ENCODE data around the gene CT45A3.
"Not testable (repeated sequence)": the region's sequence is repeated elsewhere in the genome, so short reads cannot be mapped to it uniquely, and the experiment has no call there.

CT45A3 gene

GRCh38 chrX:135768091-135768490 is at the start of gene CT45A3:
Gene CT45A3 (minus strand): TSS chrX:135768191. CDS start chrX:135764444, 3,747 bp downstream.
- not testable (repeated sequence) for DNase-seq (ENCODE audit: low read depth)

GRCh38 chrX:135802687-135803086 is 34.7 kb upstream of the CT45A3 start, which contains the start of gene CT45A6:
Gene CT45A6 (minus strand): TSS chrX:135802787. CDS start chrX:135798993, 3,794 bp downstream.
- DNase-seq (ENCODE audit: low read depth) = not testable (repeated sequence)

GRCh38 chrX:135785403-135785802 is 17.4 kb upstream of the CT45A3 start, which contains the start of gene CT45A5:
Gene CT45A5 (minus strand): TSS chrX:135785503. CDS start chrX:135781729, 3,774 bp downstream.
- DNase-seq (ENCODE audit: low read depth) = not testable (repeated sequence)

GRCh38 chrX:135744739-135745138 is 23.3 kb downstream of the CT45A3 start:
- DNase-seq (ENCODE audit: low read depth) = not testable (repeated sequence)

DNA sequence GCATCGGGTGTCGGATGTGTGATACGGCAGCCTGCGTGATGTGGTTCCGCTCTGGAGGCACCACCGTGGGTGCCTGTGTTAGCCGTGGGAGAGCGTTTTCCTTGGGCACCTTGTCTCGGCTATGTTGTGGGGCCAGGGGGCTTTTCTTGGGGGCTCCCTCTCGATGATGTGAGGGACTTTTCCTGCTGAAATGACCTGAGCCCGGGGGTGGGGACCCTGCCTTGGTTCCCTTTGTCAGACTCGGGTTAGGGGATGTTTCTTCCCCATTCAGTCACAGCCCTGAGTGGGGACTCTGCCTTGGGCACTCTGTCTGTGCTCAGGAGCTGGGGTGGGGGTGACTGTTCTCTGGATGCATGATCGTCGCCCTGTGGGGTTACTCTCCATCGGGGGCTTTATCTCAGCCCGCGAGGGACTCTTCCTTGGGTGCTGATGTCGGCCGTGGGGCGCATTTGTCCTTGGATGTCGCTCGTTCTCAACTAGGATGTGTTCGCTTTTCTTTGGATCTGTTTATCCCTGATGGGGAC is 26.7 kb downstream of the CT45A3 start:
- DNase-seq (ENCODE audit: low read depth) = no peak

- DNase-seq (ENCODE audit: low read depth) = no peak
These were observed 27.3 kb downstream of the CT45A3 start for GRCh38 chrX:135740681-135741149.

- no peak for DNase-seq (ENCODE audit: low read depth)
These were observed 30.5 kb downstream of the CT45A3 start for GRCh38 chrX:135737366-135738071.

DNA sequence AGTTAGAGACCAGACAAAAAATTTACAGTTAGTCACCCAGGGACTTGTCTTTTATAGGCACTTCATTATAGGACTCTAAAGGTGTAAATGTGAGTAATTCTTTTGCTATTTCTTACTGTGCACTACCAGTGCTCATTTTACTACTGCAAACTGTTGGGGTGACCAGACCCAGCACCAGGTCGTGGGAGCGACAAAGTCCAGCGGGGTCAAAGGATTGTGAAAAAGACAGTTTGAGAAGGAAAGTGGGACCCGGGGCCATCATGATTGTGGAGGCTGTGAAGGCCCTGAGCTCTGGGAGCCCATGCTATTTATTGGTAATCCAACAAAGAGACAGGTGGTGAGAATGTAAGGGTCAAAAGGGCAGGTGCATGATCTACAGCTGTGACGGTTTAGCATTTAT is 33.3 kb downstream of the CT45A3 start:
- DNase-seq (ENCODE audit: low read depth) = not testable (repeated sequence)

DNA sequence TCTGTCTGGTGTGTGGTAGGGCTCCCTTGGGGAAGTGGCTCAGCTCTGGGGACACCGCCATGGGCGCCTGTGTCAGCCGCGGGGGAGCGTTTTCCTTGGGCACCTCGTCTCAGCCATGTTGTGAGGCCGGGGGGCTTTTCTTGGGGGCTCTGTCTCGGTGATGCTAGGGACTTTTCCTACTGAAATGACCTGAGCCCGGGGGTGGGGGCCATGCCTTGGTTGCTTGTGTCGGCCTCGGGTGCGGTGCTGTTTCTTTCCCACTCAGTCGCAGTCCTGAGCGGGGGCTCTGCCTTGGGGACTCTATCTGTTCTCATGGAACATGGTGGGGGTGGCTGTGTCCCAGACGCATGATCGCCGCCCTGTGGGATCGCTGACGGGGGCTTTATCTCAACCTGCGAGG is 54.2 kb downstream of the CT45A3 start:
- DNase-seq (ENCODE audit: low read depth) = no peak

- not testable (repeated sequence) for DNase-seq (ENCODE audit: low read depth)
These were observed 54.8 kb downstream of the CT45A3 start, which contains the start of gene CT45A1 for GRCh38 chrX:135713183-135713689. Gene CT45A1 (plus strand): TSS chrX:135713639. CDS start chrX:135718941, 5,302 bp downstream.

Measured in stimulated activated CD8-positive, alpha-beta memory T cell treated with anti-CD3 and anti-CD28 coated beads, Interleukin-4, amount 100 ng/mL, for 24 hours (primary cell).